GM18498 (cell line): ENCODE measurements around the gene KLF13.

Experiments
- ATAC-seq: cut with Tn5 transposase; IDR thresholded peaks from one replicate; pipeline ENCODE4 v1.9.1; 2021; ENCODE audit warnings: mild to moderate bottlenecking, moderate library complexity; ENCODE audit not compliant: unreplicated experiment

The KLF13 gene

GRCh38 chr15:31377030-31377429 lies 50.4 kb downstream of the KLF13 start:
- no peak for ATAC-seq

GRCh38 chr15:31378363-31378903 lies 51.8 kb downstream of the KLF13 start:
- ATAC-seq, result no peak

GRCh38 chr15:31379042-31379441 lies 52.4 kb downstream of the KLF13 start:
- no peak for ATAC-seq

- no peak for ATAC-seq
These were observed 52.9 kb downstream of the KLF13 start for GRCh38 chr15:31379577-31379976.

- ATAC-seq, result no peak
These were observed 55.4 kb downstream of the KLF13 start for GRCh38 chr15:31381801-31382712.

- no peak for ATAC-seq
These were observed 56.0 kb downstream of the KLF13 start for GRCh38 chr15:31382713-31383045.

- no peak for ATAC-seq
These were observed 56.5 kb downstream of the KLF13 start for GRCh38 chr15:31383139-31383538.

GRCh38 chr15:31384568-31384967 lies 57.9 kb downstream of the KLF13 start:
- no peak for ATAC-seq

GRCh38 chr15:31385736-31386135 lies 59.1 kb downstream of the KLF13 start:
- no peak for ATAC-seq

- ATAC-seq, result no peak
These were observed 60.5 kb downstream of the KLF13 start for GRCh38 chr15:31387092-31387478.

GRCh38 chr15:31387479-31388118 lies 61.0 kb downstream of the KLF13 start:
- ATAC-seq, result no peak

- ATAC-seq, result no peak
These were observed 62.9 kb downstream of the KLF13 start for GRCh38 chr15:31389576-31389975.

GRCh38 chr15:31390029-31390428 lies 63.4 kb downstream of the KLF13 start:
- ATAC-seq, result no peak

- ATAC-seq, result no peak
These were observed 64.3 kb downstream of the KLF13 start for GRCh38 chr15:31390777-31391486.

GRCh38 chr15:31391687-31392671 lies 65.3 kb downstream of the KLF13 start:
- ATAC-seq, result peak; percentile 91

GRCh38 chr15:31392761-31393401 lies 66.2 kb downstream of the KLF13 start:
- ATAC-seq, result peak; percentile 39

- ATAC-seq, result no peak
These were observed 66.9 kb downstream of the KLF13 start for GRCh38 chr15:31393444-31394091.

- ATAC-seq, result no peak
These were observed 70.4 kb downstream of the KLF13 start for GRCh38 chr15:31396881-31397560.
